Cerebellar nuclear complex (tissue), 1 donor: ENCODE results near the gene ECT2.
"Not testable (repeated sequence)": the region's sequence is repeated elsewhere in the genome, so short reads cannot be mapped to it uniquely, and the experiment has no call there.

Experiments used
- DNase-seq, 2 experiments: peaks; one replicate each; lab custom pipeline; 2025; lab: John Stamatoyannopoulos, UW

Gene ECT2

GRCh38 chr3:172735014-172735413, 15.5 kb upstream of the ECT2 start:
- no peak for DNase-seq

GRCh38 chr3:172739462-172739861, 11.1 kb upstream of the ECT2 start:
- no peak for DNase-seq

GRCh38 chr3:172746475-172746874, 4.1 kb upstream of the ECT2 start:
- DNase-seq = no peak

GRCh38 chr3:172749230-172749965, 1.1 kb upstream of the ECT2 start:
- DNase-seq = no peak

- no peak for DNase-seq
Measured at GRCh38 chr3:172750069-172750367, 508 bp upstream of the ECT2 start.

GRCh38 chr3:172751175-172751704, 714 bp downstream of the ECT2 start:
- no peak for DNase-seq

GRCh38 chr3:172752651-172753050, 2.1 kb downstream of the ECT2 start:
- DNase-seq = no peak

- DNase-seq = no peak
Measured at GRCh38 chr3:172753125-172753524, 2.6 kb downstream of the ECT2 start.

- not testable (repeated sequence) for DNase-seq
Measured at GRCh38 chr3:172760416-172760815, 9.9 kb downstream of the ECT2 start.

- no peak for DNase-seq
Measured at GRCh38 chr3:172766241-172766640, 15.7 kb downstream of the ECT2 start.

- no peak for DNase-seq
Measured at GRCh38 chr3:172766718-172767405, 16.3 kb downstream of the ECT2 start.

GRCh38 chr3:172770382-172770781, 19.9 kb downstream of the ECT2 start:
- no peak for DNase-seq

GRCh38 chr3:172771672-172772071, 21.1 kb downstream of the ECT2 start:
- DNase-seq = no peak

- no peak for DNase-seq
Measured at GRCh38 chr3:172776049-172776717, 25.7 kb downstream of the ECT2 start.

- no peak for DNase-seq
Measured at GRCh38 chr3:172777901-172778300, 27.4 kb downstream of the ECT2 start.

GRCh38 chr3:172782235-172782634, 31.7 kb downstream of the ECT2 start:
- DNase-seq = no peak

- no peak for DNase-seq
Measured at GRCh38 chr3:172786036-172786435, 35.5 kb downstream of the ECT2 start.

- no peak for DNase-seq
Measured at GRCh38 chr3:172787019-172787418, 36.5 kb downstream of the ECT2 start.

GRCh38 chr3:172787746-172788145, 37.2 kb downstream of the ECT2 start:
- DNase-seq = no peak

- no peak for DNase-seq
Measured at GRCh38 chr3:172799246-172799645, 48.7 kb downstream of the ECT2 start.

- no peak for DNase-seq
Measured at GRCh38 chr3:172800156-172800555, 49.6 kb downstream of the ECT2 start.

- no peak for DNase-seq
Measured at GRCh38 chr3:172803489-172803888, 53.0 kb downstream of the ECT2 start.

- no peak for DNase-seq
Measured at GRCh38 chr3:172804323-172804722, 53.8 kb downstream of the ECT2 start.
